PC-9 (cell line): Measurements from ENCODE around the gene RETREG3. TPM values are rescaled to one million over a fixed set of nuclear protein-coding genes. Genes with fewer than 3 reads are reported as not detected.
"Not testable (repeated sequence)": the region's sequence is repeated elsewhere in the genome, so short reads cannot be mapped to it uniquely, and the experiment has no call there.

Source experiments
- BruUV-seq: library from RNA; stranded (reverse); fragments of 400-500 nt; replicated peaks from 2 replicates; lab custom pipeline; 2021; lab: Mats Ljungman, UMichigan
- CTCF ChIA-PET: fragments of 300-600 bp; sonication (Branson Sonifier 250); formaldehyde crosslinking; loops from one replicate; lab custom pipeline; 2022; ENCODE audit warnings: antibody characterized with exemption; lab: Charles Lee
- POLR2A ChIA-PET: fragments of 300-600 bp; sonication (Branson Sonifier 250); formaldehyde crosslinking; loops from one replicate; lab custom pipeline; 2022; ENCODE audit warnings: antibody characterized with exemption; ENCODE audit not compliant: unreplicated experiment; lab: Charles Lee
- DNase-seq, 2 experiments: peaks; one replicate each; pipeline versions ENCODE4 v3.0.0 to v3.0.0-alpha.2; 2015 to 2022; ENCODE audit warnings: mixed read lengths in 1 of 2
- H2AFZ ChIP-seq: fragments of 200-600 bp; sonication (generic); 2 replicates; pipeline ENCODE4 v1.8.1; 2017; ENCODE audit warnings: antibody characterized with exemption
- H3F3A ChIP-seq: fragments of 200-600 bp; sonication (generic); 2 replicates; pipeline ENCODE4 v1.8.1; 2017; ENCODE audit warnings: antibody characterized with exemption, mild to moderate bottlenecking, low read depth; ENCODE audit not compliant: insufficient read depth
- H3K27ac ChIP-seq: fragments of 200-600 bp; sonication (generic); 2 replicates; pipeline ENCODE4 v1.6.1; 2016; ENCODE audit warnings: mixed run types
- H3K27me3 ChIP-seq: fragments of 200-600 bp; sonication (generic); 2 replicates; pipeline ENCODE4 v1.6.1; 2016; ENCODE audit warnings: low read depth, mixed run types; ENCODE audit not compliant: insufficient read depth
- H3K36me3 ChIP-seq: fragments of 200-600 bp; sonication (generic); 2 replicates; pipeline ENCODE4 v1.6.1; 2016; ENCODE audit warnings: low read depth, mixed run types
- H3K4me1 ChIP-seq: fragments of 200-600 bp; sonication (generic); replicated peaks from 2 replicates; pipeline ENCODE4 v1.6.1; 2016; ENCODE audit warnings: mixed run types; ENCODE audit not compliant: insufficient read depth
- H3K4me2 ChIP-seq: fragments of 200-600 bp; sonication (generic); 2 replicates; pipeline ENCODE4 v1.6.1; 2017; ENCODE audit warnings: mixed run types
- H3K4me3 ChIP-seq: fragments of 200-600 bp; sonication (generic); 2 replicates; pipeline ENCODE4 v1.6.1; 2016; ENCODE audit warnings: mixed run types
- H3K79me2 ChIP-seq: fragments of 200-600 bp; sonication (generic); 2 replicates; pipeline ENCODE4 v1.6.1; 2017; ENCODE audit warnings: low read depth, mixed run types
- H3K9me2 ChIP-seq: fragments of 200-600 bp; sonication (generic); 2 replicates; pipeline ENCODE4 v1.8.1; 2017; ENCODE audit warnings: mild to moderate bottlenecking; ENCODE audit not compliant: insufficient read depth
- H3K9me3 ChIP-seq: fragments of 200-600 bp; sonication (generic); 2 replicates; pipeline ENCODE4 v1.8.1; 2016; ENCODE audit warnings: low read depth; ENCODE audit not compliant: insufficient read depth
- H4K20me1 ChIP-seq: fragments of 200-600 bp; sonication (generic); 2 replicates; pipeline ENCODE4 v1.8.1; 2017; ENCODE audit not compliant: insufficient read depth
- EZH2 ChIP-seq: fragments of 200-600 bp; sonication (generic); IDR thresholded peaks from 2 replicates; pipeline ENCODE4 v1.8.0; 2017; ENCODE audit warnings: antibody characterized with exemption, low read depth
- intact Hi-C: fragments of 100-400 bp; cut with micrococcal nuclease; formaldehyde crosslinking; loops from one replicate; pipeline ENCODE4 v1.10.0; 2022; ENCODE audit not compliant: unreplicated experiment
- total RNA-seq: library from RNA; stranded (reverse); gene quantifications from 2 replicates; pipeline ENCODE4 v1.2.3, GENCODE V29; 2021
- TF ChIP-seq, protein P1 (sequence below): fragments of 200-600 bp; sonication (generic); conservative IDR thresholded peaks from 2 replicates; pipeline ENCODE4 v1.6.1; 2017; ENCODE audit warnings: mixed run types, antibody characterized with exemption, mild to moderate bottlenecking, moderate library complexity

The RETREG3 gene
- total RNA-seq, 1 experiment from 2014 or later: 57.0 TPM

DNA sequence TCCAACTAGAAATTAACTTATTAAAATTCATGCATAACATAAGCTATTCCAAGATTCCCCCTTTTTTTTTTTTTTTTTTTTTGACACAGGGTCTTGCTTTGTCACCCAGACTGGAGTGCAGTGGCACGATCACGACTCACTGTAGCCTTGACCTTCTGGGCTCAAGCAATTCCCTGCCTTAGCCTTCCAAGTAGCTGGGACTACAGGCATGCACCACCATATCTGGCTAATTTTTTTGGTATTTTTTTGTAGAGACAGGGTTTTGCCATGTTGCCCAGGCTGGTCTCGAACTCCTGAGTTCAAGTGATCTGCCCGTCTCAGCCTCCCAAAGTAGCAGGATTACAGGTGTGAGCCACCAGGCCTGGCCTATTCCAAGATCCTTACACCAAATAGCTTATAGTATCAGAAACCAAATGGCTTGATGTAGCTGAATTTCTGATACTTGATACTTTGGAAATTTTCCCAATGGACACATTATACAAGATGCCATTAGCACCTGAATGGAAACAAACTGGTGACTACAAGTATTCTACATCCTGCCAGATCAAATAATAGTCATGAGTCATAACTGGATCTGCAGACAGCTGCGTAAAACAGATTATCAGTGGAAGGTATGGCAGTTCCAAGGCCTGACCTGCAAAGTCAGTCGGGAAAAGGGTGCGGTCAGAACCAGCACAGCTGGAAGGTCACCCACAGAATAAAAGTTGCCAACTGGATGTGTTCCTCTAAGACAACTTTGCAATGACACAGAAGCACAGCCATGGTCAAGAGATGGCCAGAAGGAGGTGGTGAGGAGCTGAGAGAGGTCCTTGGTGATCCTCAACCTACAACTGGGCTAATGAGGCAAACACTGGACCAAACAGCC, 14.8 kb upstream of the RETREG3 start:
- Histone ChIP-seq H3K27me3 (no peaks in the 10 kb centered on the region), H3K4me3 (no peak overlapping the region), H3F3A (peaks cover 27% of the 10 kb centered on the region), H4K20me1 (no peaks in the 10 kb centered on the region), H3K9me3 (no peaks in the 10 kb centered on the region), H2AFZ (no peak overlapping the region), H3K9me2 (no peaks in the 10 kb centered on the region), H3K27ac (peak overlapping the region; percentile 24; the same call in 1 of the 2 replicates), H3K4me1 (peaks cover 22% of the 10 kb centered on the region), H3K79me2 (no peaks in the 10 kb centered on the region), H3K4me2 (peak overlapping the region; percentile 17; the same call in 1 of the 2 replicates), H3K36me3 (no peaks in the 10 kb centered on the region)
- TF ChIP-seq, protein P1, sequence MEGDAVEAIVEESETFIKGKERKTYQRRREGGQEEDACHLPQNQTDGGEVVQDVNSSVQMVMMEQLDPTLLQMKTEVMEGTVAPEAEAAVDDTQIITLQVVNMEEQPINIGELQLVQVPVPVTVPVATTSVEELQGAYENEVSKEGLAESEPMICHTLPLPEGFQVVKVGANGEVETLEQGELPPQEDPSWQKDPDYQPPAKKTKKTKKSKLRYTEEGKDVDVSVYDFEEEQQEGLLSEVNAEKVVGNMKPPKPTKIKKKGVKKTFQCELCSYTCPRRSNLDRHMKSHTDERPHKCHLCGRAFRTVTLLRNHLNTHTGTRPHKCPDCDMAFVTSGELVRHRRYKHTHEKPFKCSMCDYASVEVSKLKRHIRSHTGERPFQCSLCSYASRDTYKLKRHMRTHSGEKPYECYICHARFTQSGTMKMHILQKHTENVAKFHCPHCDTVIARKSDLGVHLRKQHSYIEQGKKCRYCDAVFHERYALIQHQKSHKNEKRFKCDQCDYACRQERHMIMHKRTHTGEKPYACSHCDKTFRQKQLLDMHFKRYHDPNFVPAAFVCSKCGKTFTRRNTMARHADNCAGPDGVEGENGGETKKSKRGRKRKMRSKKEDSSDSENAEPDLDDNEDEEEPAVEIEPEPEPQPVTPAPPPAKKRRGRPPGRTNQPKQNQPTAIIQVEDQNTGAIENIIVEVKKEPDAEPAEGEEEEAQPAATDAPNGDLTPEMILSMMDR: no peak
- no peak for TF ChIP-seq EZH2
- CTCF ChIA-PET: interaction anchor here (0.6 kb wide), 1 partner anchor 193 kb away, joined by 3 read pairs; no protein-coding TSS in a partner anchor
- DNase-seq: peak; percentile 64 to 92
- POLR2A ChIA-PET: interaction anchor here (0.6 kb wide), 1 partner anchor 290 kb away, joined by 13 read pairs; no protein-coding TSS in a partner anchor
- no TSS peak for BruUV-seq
- intact Hi-C loops: loop anchor here (5.0 kb wide), 1 partner anchor 33 kb away; the partner anchor contains the start of gene TUBG2

DNA sequence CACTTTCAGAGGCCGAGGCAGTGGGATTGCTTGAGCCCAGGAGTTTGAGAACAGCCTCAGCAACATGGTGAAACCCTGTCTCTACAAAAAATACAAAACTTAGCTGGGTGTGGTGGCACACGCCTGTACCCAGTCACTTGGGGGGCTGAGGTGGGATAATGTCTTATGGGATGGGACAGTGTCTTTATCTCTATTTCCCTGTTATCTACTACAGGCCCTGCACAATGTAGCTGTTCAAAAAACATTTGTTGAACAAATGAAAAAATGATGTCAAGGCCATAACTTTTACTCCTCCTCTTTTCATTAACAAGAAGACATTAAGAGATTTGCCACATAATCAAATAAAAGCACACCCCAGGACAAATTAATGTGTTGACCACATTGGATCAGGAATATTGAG, 14.1 kb upstream of the RETREG3 start:
- Histone ChIP-seq H3K9me2 (no peaks in the 10 kb centered on the region), H3F3A (peaks cover 34% of the 10 kb centered on the region), H3K79me2 (no peaks in the 10 kb centered on the region), H3K36me3 (no peaks in the 10 kb centered on the region), H4K20me1 (no peaks in the 10 kb centered on the region), H3K27ac (0 out of 2 replicates have a peak overlapping the region, but pooled peaks have one; percentile 24), H3K4me1 (peaks cover 29% of the 10 kb centered on the region), H3K4me3 (no peak overlapping the region), H2AFZ (no peak overlapping the region), H3K4me2 (no peak overlapping the region), H3K9me3 (no peaks in the 10 kb centered on the region), H3K27me3 (no peaks in the 10 kb centered on the region)
- no peak for DNase-seq
- TF ChIP-seq EZH2: no peak
- TF ChIP-seq, protein P1: no peak
- intact Hi-C loops: loop anchor here (5.0 kb wide), 1 partner anchor 34 kb away; the partner anchor contains the start of gene TUBG2
- CTCF ChIA-PET: interaction anchor here (0.6 kb wide), 1 partner anchor 193 kb away, joined by 3 read pairs; no protein-coding TSS in a partner anchor
- POLR2A ChIA-PET: interaction anchor here (0.6 kb wide), 1 partner anchor 289 kb away, joined by 13 read pairs; no protein-coding TSS in a partner anchor
- no TSS peak for BruUV-seq

DNA sequence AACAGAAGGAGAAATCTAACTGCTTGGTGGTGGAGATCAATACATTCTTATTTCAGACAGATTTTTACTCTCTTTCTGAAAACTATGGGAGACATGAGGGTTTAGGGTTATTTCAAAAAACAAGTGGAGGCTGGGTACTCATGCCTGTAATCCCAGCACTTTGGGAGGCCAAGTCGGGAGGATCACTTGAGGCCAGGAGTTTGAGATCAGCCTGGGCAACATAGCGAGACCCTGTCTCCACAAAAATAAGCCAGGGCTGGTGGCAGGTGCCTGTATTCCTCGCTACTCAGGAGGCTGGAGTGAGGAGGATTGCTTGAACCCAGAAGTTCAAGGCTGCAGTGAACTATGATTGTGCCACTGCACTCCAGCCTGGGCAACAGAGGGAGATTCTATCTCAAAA, 12.8 kb upstream of the RETREG3 start:
- H3K27me3 ChIP-seq, H3K9me3 ChIP-seq, H3K4me3 ChIP-seq, H3K36me3 ChIP-seq, H4K20me1 ChIP-seq, H3K4me2 ChIP-seq, H3K27ac ChIP-seq, BruUV-seq, H3K9me2 ChIP-seq, DNase-seq, H3K79me2 ChIP-seq, H2AFZ ChIP-seq, POLR2A ChIA-PET: not testable (repeated sequence)
- peaks cover 39% of the 10 kb centered on the region for H3K4me1 ChIP-seq
- intact Hi-C loops: loop anchor here (5.0 kb wide), 1 partner anchor 35 kb away; the partner anchor contains the start of gene TUBG2
- peaks cover 47% of the 10 kb centered on the region for H3F3A ChIP-seq
- CTCF ChIA-PET: interaction anchor here (0.6 kb wide), 1 partner anchor 47 kb away, joined by 3 read pairs; no protein-coding TSS in a partner anchor
